ENCODE measurements around the gene ACTR1B. TPM values are rescaled to one million over a fixed set of nuclear protein-coding genes. Genes with fewer than 3 reads are reported as not detected.

The ACTR1B gene
- 56.5 and 77.3 TPM in 2 replicates for total RNA-seq (ENCODE audit: low replicate concordance)

GRCh38 chr2:97663962-97664635 lies at the start of gene ACTR1B:
ACTR1B (minus strand) TSS chr2:97664044; CDS start chr2:97663890, 154 bp downstream.

GRCh38 chr2:97669448-97669847 lies 5.6 kb upstream of the ACTR1B start, which contains the start of gene C2orf92:
C2orf92 (plus strand) TSS chr2:97669713; CDS start chr2:97669789, 76 bp downstream.

GRCh38 chr2:97645695-97646629 lies 17.9 kb downstream of the ACTR1B start, which contains the start of gene COX5B:
COX5B (plus strand) TSS chr2:97646062; CDS start chr2:97646087, 25 bp downstream.

Other genes starting within 250 kb of the ACTR1B start
- 14.3 and 17.8 TPM in 2 replicates for gene ANKRD36B, start 74.2 kb downstream of the ACTR1B start, total RNA-seq (ENCODE audit: low replicate concordance)
- 208 and 444 TPM in 2 replicates for gene COX5B, start 18.0 kb downstream of the ACTR1B start, total RNA-seq (ENCODE audit: low replicate concordance)
- gene C2orf92, start 5.7 kb upstream of the ACTR1B start, total RNA-seq (ENCODE audit: low replicate concordance): 0.23 and 0.75 TPM in 2 replicates
- not detected in 2 replicates for gene ZAP70, start 49.5 kb upstream of the ACTR1B start, total RNA-seq (ENCODE audit: low replicate concordance)